K562 (cell line): ENCODE measurements around the gene ST7. TPM values are rescaled to one million over a fixed set of nuclear protein-coding genes. Genes with fewer than 3 reads are reported as not detected.

ENCODE experiments used
- ATAC-seq: fragments of 200-7000 bp; cut with Tn5 transposase; 3 replicates; pipeline ENCODE4 v1.9.1; 2020; ENCODE audit warnings: moderate library complexity
- BruUV-seq: library from RNA; stranded (reverse); fragments of 400-500 nt; replicated peaks from 2 replicates; lab custom pipeline; 2021; lab: Mats Ljungman, UMichigan
- CTCF ChIA-PET: fragments of 300-600 bp; formaldehyde crosslinking; extraction: SDS; loops from one replicate; lab custom pipeline; 2021; ENCODE audit warnings: low intra/inter-chr PET ratio; lab: Yijun Ruan, JAX
- POLR2A ChIA-PET: fragments of 300-600, 350-650 bp; sonication (Branson Sonifier 250); formaldehyde crosslinking; extraction: SDS; loops from one replicate; lab custom pipeline; 2021; ENCODE audit warnings: antibody characterized with exemption, inconsistent platforms; lab: Yijun Ruan, JAX
- DNase-seq, 4 experiments: peaks; one replicate each; pipeline versions ENCODE4 v3.0.0 to v3.0.0-alpha.2; 2011 to 2018; ENCODE audit warnings: low spot score in 3 of 4, mixed read lengths in 3 of 4; ENCODE audit errors: extremely low read depth in 1 of 4
- FAIRE-seq: peaks from 2 replicates; lab custom pipeline; 2011; peaks lifted over from hg19 to GRCh38; lab: Jason Lieb, UNC
- H2AFZ ChIP-seq: 2 replicates; pipeline ENCODE4 v1.6.0; 2011; ENCODE audit warnings: low read depth, low read length, control low read depth, inconsistent platforms
- H3K27ac ChIP-seq: fragments of 200-600 bp; 3 replicates; pipeline ENCODE4 v1.8.0; 2011; ENCODE audit warnings: low read depth, mild to moderate bottlenecking, control low read depth, inconsistent platforms, low read length, moderate library complexity, mixed read lengths; ENCODE audit errors: extremely low read depth
- H3K27me3 ChIP-seq, 2 experiments: fragments of 300-600 bp in 1 of 2; 2 replicates in 1 of 2; 3 replicates in 1 of 2; pipeline versions ENCODE4 v1.6.0 to v1.8.0; 2011; ENCODE audit warnings: inconsistent platforms in 2 of 2, low read length in 2 of 2, mild to moderate bottlenecking in 1 of 2, mixed read lengths in 1 of 2, moderate library complexity in 1 of 2; ENCODE audit not compliant: control insufficient read depth in 2 of 2, insufficient read depth in 2 of 2
- H3K36me3 ChIP-seq: fragments of 300-600 bp; 3 replicates; pipeline ENCODE4 v1.8.0; 2011; ENCODE audit warnings: mild to moderate bottlenecking, low read length, inconsistent platforms; ENCODE audit not compliant: control insufficient read depth, insufficient read depth
- H3K4me1 ChIP-seq, 2 experiments: fragments of 200-600 bp in 1 of 2; replicated peaks in 1 of 2; 2 replicates in 1 of 2; 3 replicates in 1 of 2; pipeline versions ENCODE4 v1.5.1 to v1.8.0; 2011; ENCODE audit warnings: inconsistent platforms in 2 of 2, low read length in 2 of 2, mild to moderate bottlenecking in 1 of 2, mixed read lengths in 1 of 2, moderate library complexity in 1 of 2; ENCODE audit not compliant: control insufficient read depth in 2 of 2, insufficient read depth in 2 of 2
- H3K4me2 ChIP-seq: 2 replicates; pipeline ENCODE4 v1.6.1; 2011; ENCODE audit warnings: low read length, control low read depth, inconsistent platforms, mixed read lengths; ENCODE audit not compliant: insufficient read depth
- H3K4me3 ChIP-seq: fragments of 200-600 bp; sonication (generic), shearing (Covaris generic); 2 replicates; pipeline ENCODE4 v1.5.1; 2016; ENCODE audit warnings: control low read depth, inconsistent platforms
- H3K79me2 ChIP-seq: fragments of 200-600 bp; 3 replicates; pipeline ENCODE4 v1.8.0; 2011; ENCODE audit warnings: low read length, inconsistent platforms; ENCODE audit not compliant: control insufficient read depth, insufficient read depth
- H3K9ac ChIP-seq, 2 experiments: 2 replicates each; pipeline versions ENCODE4 v1.6.0 to v1.6.1; 2011; ENCODE audit warnings: low read depth in 2 of 2, low read length in 2 of 2, control low read depth in 1 of 2, inconsistent platforms in 1 of 2, mild to moderate bottlenecking in 1 of 2, mixed read lengths in 1 of 2; ENCODE audit not compliant: insufficient read depth in 1 of 2
- H3K9me1 ChIP-seq: one replicate; pipeline ENCODE4 v1.6.0; 2011; ENCODE audit warnings: inconsistent platforms, mild to moderate bottlenecking, low read length, moderate library complexity; ENCODE audit not compliant: control insufficient read depth, insufficient read depth
- H3K9me3 ChIP-seq: replicated peaks from 2 replicates; pipeline ENCODE4 v1.5.1; 2011; ENCODE audit warnings: low read depth, low read length, inconsistent platforms; ENCODE audit not compliant: control insufficient read depth, insufficient read depth
- H4K20me1 ChIP-seq: replicated peaks from 2 replicates; pipeline ENCODE4 v1.6.1; 2011; ENCODE audit warnings: low read length, inconsistent platforms, mixed read lengths; ENCODE audit not compliant: control insufficient read depth, insufficient read depth
- CBFA2T2 ChIP-seq: fragments of 450-650 bp; conservative IDR thresholded peaks from 2 replicates; pipeline ENCODE4 v1.6.1; 2017; ENCODE audit warnings: mild to moderate bottlenecking
- HLTF ChIP-seq: fragments of 450-650 bp; IDR thresholded peaks from 2 replicates; pipeline ENCODE4 v1.6.1; 2016
- RAD51 ChIP-seq: fragments of 450-650 bp; IDR thresholded peaks from 2 replicates; pipeline ENCODE4 v1.7.1; 2016; ENCODE audit warnings: low read depth, mild to moderate bottlenecking, borderline replicate concordance
- TOE1 ChIP-seq, 2 experiments: fragments of 450-650 bp in 1 of 2; sonication (generic) in 1 of 2; formaldehyde crosslinking in 1 of 2; IDR thresholded peaks; 2 replicates each; pipeline versions ENCODE4 v1.7.1 to v1.8.0; 2016 to 2022; ENCODE audit warnings: borderline replicate concordance in 2 of 2, mild to moderate bottlenecking in 2 of 2, antibody characterized with exemption in 1 of 2, inconsistent platforms in 1 of 2, low read depth in 1 of 2, missing genetic modification reagents in 1 of 2, moderate library complexity in 1 of 2
- ZNF780A ChIP-seq: fragments of 250-450 bp; sonication (Bioruptor Pico); IDR thresholded peaks from 2 replicates; pipeline ENCODE4 v1.5.0; 2021; ENCODE audit warnings: mild to moderate bottlenecking
- WGBS: fragments of 100-300 bp; shearing (Covaris generic); methylation state at CpG from one replicate; pipeline ENCODE4 v1.1.6; 2016; ENCODE audit warnings: low coverage, mixed read lengths; ENCODE audit not compliant: insufficient coverage; ENCODE audit errors: missing lambda C conversion rate; 5-methylcytosine and 5-hydroxymethylcytosine counted together
- in situ Hi-C: fragments of 300-500 bp; cut with MboI; formaldehyde crosslinking; loops from 4 replicates; pipeline ENCODE4 v1.15.0; 2018; ENCODE audit warnings: inconsistent platforms, mixed read lengths
- intact Hi-C: fragments of 100-400 bp; cut with micrococcal nuclease; formaldehyde crosslinking; loops from 2 replicates; pipeline ENCODE4 v1.14.2; 2022
- polyA plus RNA-seq, 8 experiments: library from polyadenylated mRNA; depleted of rRNA in 4 of 8; stranded (reverse) in 5 of 8; unstranded in 3 of 8; fragments of >200 nt; fragmentation: Nextera tagmentation in 2 of 8; fragmentation: Illumina TruSeq in 1 of 8; extraction: Ambion mirVana in 2 of 8; extraction: Trizol in 1 of 8; gene quantifications; 2 replicates each; pipeline versions ENCODE4 v1.2.1 to v1.2.3, GENCODE V29; 2011 to 2014; ENCODE audit warnings: inconsistent platforms in 1 of 8, missing spikeins in 1 of 8
- total RNA-seq, 7 experiments: library from RNA; depleted of rRNA in 6 of 7; stranded (reverse); fragments of >200 nt in 6 of 7; fragmentation: Illumina TruSeq in 2 of 7; extraction: Trizol in 2 of 7; gene quantifications; 2 replicates each; pipeline versions ENCODE4 v1.2.1 to v1.2.3, GENCODE V29; 2011 to 2021; ENCODE audit warnings: low replicate concordance in 1 of 7
- TF ChIP-seq, protein P1 (sequence below): sonication (generic); formaldehyde crosslinking; IDR thresholded peaks from 2 replicates; pipeline ENCODE4 v1.5.0; 2020; ENCODE audit warnings: missing genetic modification reagents
- TF ChIP-seq, protein P2 (sequence below): sonication (generic); formaldehyde crosslinking; IDR thresholded peaks from 2 replicates; pipeline ENCODE4 v1.8.0; 2023; ENCODE audit warnings: missing genetic modification reagents, mild to moderate bottlenecking, borderline replicate concordance
- TF ChIP-seq, protein P3 (sequence below): sonication (generic); formaldehyde crosslinking; IDR thresholded peaks from 2 replicates; pipeline ENCODE4 v1.9.0; 2022; ENCODE audit warnings: mild to moderate bottlenecking, missing genetic modification reagents
- TF ChIP-seq, protein P4 (sequence below): fragments of 450-650 bp; formaldehyde crosslinking; IDR thresholded peaks from 2 replicates; pipeline ENCODE4 v1.4.0; 2020; ENCODE audit warnings: mild to moderate bottlenecking, mixed read lengths

ST7 gene
- total and polyA plus RNA-seq, 9 of the 15 experiments (the other 6 are each of a cell fraction or from before 2014, with no cell fraction given), result 23.9 to 56.3 (median 36.9) TPM

DNA sequence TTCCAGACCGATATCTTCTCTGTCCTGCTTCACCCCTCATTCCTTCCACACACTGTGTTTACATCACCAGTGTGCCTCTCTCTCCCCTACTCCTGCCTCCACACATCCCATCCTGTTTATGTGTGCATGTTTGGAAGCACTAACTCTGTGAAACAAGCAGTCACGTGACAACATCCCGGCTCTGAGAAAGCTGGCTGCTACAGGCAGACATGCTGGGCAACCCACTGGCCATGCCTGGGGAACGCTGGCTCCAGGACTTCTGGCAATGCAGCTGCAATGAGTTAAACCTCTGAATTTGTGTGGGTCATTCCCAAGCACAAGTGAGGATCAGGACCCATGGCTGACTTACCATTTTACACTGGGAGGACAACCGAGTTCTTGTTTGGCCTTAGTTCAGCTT lies 295.5 kb downstream of the ST7 start:
- H3K9ac ChIP-seq, result no peak overlapping the region
- H3K4me1 ChIP-seq, result no peaks in the 10 kb centered on the region
- ChIA-PET CTCF (no interaction called here), POLR2A (no interaction called here)
- H4K20me1 ChIP-seq, result no peaks in the 10 kb centered on the region
- in situ Hi-C loops, result no loop called here
- no peak overlapping the region for H2AFZ ChIP-seq
- FAIRE-seq, result no peak
- 0% methylated on average over 5 of the region's 5 CpGs for WGBS
- peak; percentile 80 for TF ChIP-seq RAD51
- TF ChIP-seq, protein P1, sequence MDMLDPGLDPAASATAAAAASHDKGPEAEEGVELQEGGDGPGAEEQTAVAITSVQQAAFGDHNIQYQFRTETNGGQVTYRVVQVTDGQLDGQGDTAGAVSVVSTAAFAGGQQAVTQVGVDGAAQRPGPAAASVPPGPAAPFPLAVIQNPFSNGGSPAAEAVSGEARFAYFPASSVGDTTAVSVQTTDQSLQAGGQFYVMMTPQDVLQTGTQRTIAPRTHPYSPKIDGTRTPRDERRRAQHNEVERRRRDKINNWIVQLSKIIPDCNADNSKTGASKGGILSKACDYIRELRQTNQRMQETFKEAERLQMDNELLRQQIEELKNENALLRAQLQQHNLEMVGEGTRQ (CRISPR knock-in tag), result peak; percentile 55
- no peak for TF ChIP-seq ZNF780A (CRISPR knock-in tag)
- TF ChIP-seq HLTF, result no peak
- TF ChIP-seq, protein P2, sequence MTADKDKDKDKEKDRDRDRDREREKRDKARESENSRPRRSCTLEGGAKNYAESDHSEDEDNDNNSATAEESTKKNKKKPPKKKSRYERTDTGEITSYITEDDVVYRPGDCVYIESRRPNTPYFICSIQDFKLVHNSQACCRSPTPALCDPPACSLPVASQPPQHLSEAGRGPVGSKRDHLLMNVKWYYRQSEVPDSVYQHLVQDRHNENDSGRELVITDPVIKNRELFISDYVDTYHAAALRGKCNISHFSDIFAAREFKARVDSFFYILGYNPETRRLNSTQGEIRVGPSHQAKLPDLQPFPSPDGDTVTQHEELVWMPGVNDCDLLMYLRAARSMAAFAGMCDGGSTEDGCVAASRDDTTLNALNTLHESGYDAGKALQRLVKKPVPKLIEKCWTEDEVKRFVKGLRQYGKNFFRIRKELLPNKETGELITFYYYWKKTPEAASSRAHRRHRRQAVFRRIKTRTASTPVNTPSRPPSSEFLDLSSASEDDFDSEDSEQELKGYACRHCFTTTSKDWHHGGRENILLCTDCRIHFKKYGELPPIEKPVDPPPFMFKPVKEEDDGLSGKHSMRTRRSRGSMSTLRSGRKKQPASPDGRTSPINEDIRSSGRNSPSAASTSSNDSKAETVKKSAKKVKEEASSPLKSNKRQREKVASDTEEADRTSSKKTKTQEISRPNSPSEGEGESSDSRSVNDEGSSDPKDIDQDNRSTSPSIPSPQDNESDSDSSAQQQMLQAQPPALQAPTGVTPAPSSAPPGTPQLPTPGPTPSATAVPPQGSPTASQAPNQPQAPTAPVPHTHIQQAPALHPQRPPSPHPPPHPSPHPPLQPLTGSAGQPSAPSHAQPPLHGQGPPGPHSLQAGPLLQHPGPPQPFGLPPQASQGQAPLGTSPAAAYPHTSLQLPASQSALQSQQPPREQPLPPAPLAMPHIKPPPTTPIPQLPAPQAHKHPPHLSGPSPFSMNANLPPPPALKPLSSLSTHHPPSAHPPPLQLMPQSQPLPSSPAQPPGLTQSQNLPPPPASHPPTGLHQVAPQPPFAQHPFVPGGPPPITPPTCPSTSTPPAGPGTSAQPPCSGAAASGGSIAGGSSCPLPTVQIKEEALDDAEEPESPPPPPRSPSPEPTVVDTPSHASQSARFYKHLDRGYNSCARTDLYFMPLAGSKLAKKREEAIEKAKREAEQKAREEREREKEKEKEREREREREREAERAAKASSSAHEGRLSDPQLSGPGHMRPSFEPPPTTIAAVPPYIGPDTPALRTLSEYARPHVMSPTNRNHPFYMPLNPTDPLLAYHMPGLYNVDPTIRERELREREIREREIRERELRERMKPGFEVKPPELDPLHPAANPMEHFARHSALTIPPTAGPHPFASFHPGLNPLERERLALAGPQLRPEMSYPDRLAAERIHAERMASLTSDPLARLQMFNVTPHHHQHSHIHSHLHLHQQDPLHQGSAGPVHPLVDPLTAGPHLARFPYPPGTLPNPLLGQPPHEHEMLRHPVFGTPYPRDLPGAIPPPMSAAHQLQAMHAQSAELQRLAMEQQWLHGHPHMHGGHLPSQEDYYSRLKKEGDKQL (CRISPR knock-in tag), result no peak
- TF ChIP-seq, protein P3, sequence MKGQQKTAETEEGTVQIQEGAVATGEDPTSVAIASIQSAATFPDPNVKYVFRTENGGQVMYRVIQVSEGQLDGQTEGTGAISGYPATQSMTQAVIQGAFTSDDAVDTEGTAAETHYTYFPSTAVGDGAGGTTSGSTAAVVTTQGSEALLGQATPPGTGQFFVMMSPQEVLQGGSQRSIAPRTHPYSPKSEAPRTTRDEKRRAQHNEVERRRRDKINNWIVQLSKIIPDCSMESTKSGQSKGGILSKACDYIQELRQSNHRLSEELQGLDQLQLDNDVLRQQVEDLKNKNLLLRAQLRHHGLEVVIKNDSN (CRISPR knock-in tag), result peak; percentile 50
- TF ChIP-seq TOE1 (IDR thresholded peaks at IDR 0.05; ENCODE audit: borderline replicate concordance), result peak; percentile 81
- no peak for TF ChIP-seq TOE1 (CRISPR knock-in tag; IDR thresholded peaks at IDR 0.05; ENCODE audit: borderline replicate concordance, low read depth)
- TF ChIP-seq, protein P4, sequence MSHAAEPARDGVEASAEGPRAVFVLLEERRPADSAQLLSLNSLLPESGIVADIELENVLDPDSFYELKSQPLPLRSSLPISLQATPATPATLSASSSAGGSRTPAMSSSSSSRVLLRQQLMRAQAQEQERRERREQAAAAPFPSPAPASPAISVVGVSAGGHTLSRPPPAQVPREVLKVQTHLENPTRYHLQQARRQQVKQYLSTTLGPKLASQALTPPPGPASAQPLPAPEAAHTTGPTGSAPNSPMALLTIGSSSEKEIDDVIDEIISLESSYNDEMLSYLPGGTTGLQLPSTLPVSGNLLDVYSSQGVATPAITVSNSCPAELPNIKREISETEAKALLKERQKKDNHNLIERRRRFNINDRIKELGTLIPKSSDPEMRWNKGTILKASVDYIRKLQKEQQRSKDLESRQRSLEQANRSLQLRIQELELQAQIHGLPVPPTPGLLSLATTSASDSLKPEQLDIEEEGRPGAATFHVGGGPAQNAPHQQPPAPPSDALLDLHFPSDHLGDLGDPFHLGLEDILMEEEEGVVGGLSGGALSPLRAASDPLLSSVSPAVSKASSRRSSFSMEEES, result peak; percentile 94
- TF ChIP-seq CBFA2T2, result peak; percentile 50
- H3K9me1 ChIP-seq, result no peaks in the 10 kb centered on the region
- no peaks in the 10 kb centered on the region for H3K79me2 ChIP-seq
- peaks cover 10 to 21% of the 10 kb centered on the region in 2 experiments; a peak in 4 of 5 replicates for H3K27me3 ChIP-seq
- no peak for DNase-seq
- no peak overlapping the region for H3K4me3 ChIP-seq
- intact Hi-C loops, result no loop called here
- BruUV-seq, result no TSS peak
- no peak for ATAC-seq
- H3K36me3 ChIP-seq, result no peaks in the 10 kb centered on the region
- H3K27ac ChIP-seq, result no peak overlapping the region
- no peaks in the 10 kb centered on the region; the same call in 1 of the 2 replicates for H3K9me3 ChIP-seq
- H3K4me2 ChIP-seq, result no peak overlapping the region
